ENCODE data around the gene ZBTB38.

GRCh38 chr3:141415953-141416352 is 47.6 kb downstream of the ZBTB38 start:
- TF ChIP-seq CTCF (IDR thresholded peaks at IDR 0.05 in 8 of 11, conservative IDR thresholded peaks at IDR 0.05 in 3 of 11) (no peak), POLR2A (IDR thresholded peaks at IDR 0.05) (no peak), POLR2AphosphoS5 (IDR thresholded peaks at IDR 0.05) (no peak)
